Measurements from ENCODE around the gene TIMM10B. TPM values are rescaled to one million over a fixed set of nuclear protein-coding genes. Genes with fewer than 3 reads are reported as not detected.
"Not testable (repeated sequence)": the region's sequence is repeated elsewhere in the genome, so short reads cannot be mapped to it uniquely, and the experiment has no call there.

Gene TIMM10B
- total and polyA plus RNA-seq, 7 donors: 24.9 to 47.4 (median 37.7) TPM

GRCh38 chr11:6505577-6506240 lies 24.4 kb downstream of the TIMM10B start:
- Histone ChIP-seq H3K27me3 (no peaks in the 10 kb centered on the region), H3K27ac (peak overlapping the region; percentile 23 to 55 (median 46)), H3K4me3 (no peak overlapping the region), H3K9me3 (no peaks in the 10 kb centered on the region), H3K36me3 (peaks cover 0 to 49% (median 4%) of the 10 kb centered on the region in 4 donors), H3K4me1 (peaks cover 0 to 11% (median 3%) of the 10 kb centered on the region in 4 donors)
- peak; percentile 32 to 78 (median 65) for TF ChIP-seq CTCF (IDR thresholded peaks at IDR 0.05)
- TF ChIP-seq POLR2AphosphoS5 (IDR thresholded peaks at IDR 0.05): peak in 1 of 4 donors; percentile 15
- no peak for TF ChIP-seq POLR2A (IDR thresholded peaks at IDR 0.05)
- 51 to 62% methylated on average over 2 of the region's 2 CpGs for WGBS, 2 donors
- no peak for DNase-seq
- intact Hi-C loops (cut with DNase I): loop anchor here (1.0 kb wide), 1 partner anchor 126 kb away; no protein-coding TSS in a partner anchor

GRCh38 chr11:6516865-6517264 lies 35.6 kb downstream of the TIMM10B start:
- H3K27ac ChIP-seq: peak overlapping the region in 2 of 4 donors; percentile 12 to 84
- H3K4me1 ChIP-seq: peaks cover 0 to 14% (median 6%) of the 10 kb centered on the region in 4 donors
- H3K36me3 ChIP-seq: peaks cover 0 to 18% (median 2%) of the 10 kb centered on the region in 4 donors
- no peaks in the 10 kb centered on the region for H3K9me3 ChIP-seq
- no peak for TF ChIP-seq EP300 (IDR thresholded peaks at IDR 0.05)
- no peaks in the 10 kb centered on the region for H3K27me3 ChIP-seq
- intact Hi-C loops (cut with DNase I): no loop called here
- H3K4me3 ChIP-seq: no peak overlapping the region
- no peak for DNase-seq

GRCh38 chr11:6520265-6520664 lies 39.0 kb downstream of the TIMM10B start:
- no peak for TF ChIP-seq CTCF (IDR thresholded peaks at IDR 0.05)
- TF ChIP-seq POLR2AphosphoS5 (IDR thresholded peaks at IDR 0.05): no peak
- no peak for TF ChIP-seq POLR2A (IDR thresholded peaks at IDR 0.05)
- no peak for TF ChIP-seq EP300 (IDR thresholded peaks at IDR 0.05)
- 35 to 78% methylated on average over 3 of the region's 3 CpGs for WGBS, 2 donors

GRCh38 chr11:6521946-6522345 lies 40.6 kb downstream of the TIMM10B start:
- intact Hi-C loops (cut with DNase I); H3K4me3 ChIP-seq; H3K27me3 ChIP-seq; H3K4me1 ChIP-seq; H3K9me3 ChIP-seq; H3K27ac ChIP-seq; DNase-seq: not testable (repeated sequence)
- H3K36me3 ChIP-seq: peaks cover 0 to 18% (median 2%) of the 10 kb centered on the region in 4 donors
- WGBS, 2 donors: 93 to 96% methylated on average over 3 of the region's 3 CpGs

More at GRCh38 chr11:6520265-6520664, 39.0 kb downstream of the TIMM10B start:
- Histone ChIP-seq H3K4me1 (peaks cover 0 to 7% (median 3%) of the 10 kb centered on the region in 4 donors), H3K27ac (no peak overlapping the region), H3K27me3 (no peaks in the 10 kb centered on the region), H3K9me3 (no peaks in the 10 kb centered on the region), H3K4me3 (no peak overlapping the region), H3K36me3 (peaks cover 0 to 18% (median 2%) of the 10 kb centered on the region in 4 donors)
- intact Hi-C loops (cut with DNase I): no loop called here
- DNase-seq: no peak

GRCh38 chr11:6523253-6523652 lies 42.0 kb downstream of the TIMM10B start:
- DNase-seq: no peak
- intact Hi-C loops (cut with DNase I): no loop called here
- no peak overlapping the region for H3K4me3 ChIP-seq
- H3K27me3 ChIP-seq: no peaks in the 10 kb centered on the region
- peaks cover 0 to 22% (median 2%) of the 10 kb centered on the region in 4 donors for H3K36me3 ChIP-seq
- H3K4me1 ChIP-seq: no peaks in the 10 kb centered on the region
- H3K27ac ChIP-seq: no peak overlapping the region
- 25 to 69% methylated on average over 1 of the region's 1 CpG for WGBS, 2 donors
- TF ChIP-seq EP300 (IDR thresholded peaks at IDR 0.05): no peak
- TF ChIP-seq CTCF (IDR thresholded peaks at IDR 0.05): no peak
- no peak for TF ChIP-seq POLR2AphosphoS5 (IDR thresholded peaks at IDR 0.05)
- TF ChIP-seq POLR2A (IDR thresholded peaks at IDR 0.05): no peak
- H3K9me3 ChIP-seq: no peaks in the 10 kb centered on the region

Data from sigmoid colon (tissue), 7 donors.